ENCODE measurements around the gene EIF4G2.

The EIF4G2 gene

DNA sequence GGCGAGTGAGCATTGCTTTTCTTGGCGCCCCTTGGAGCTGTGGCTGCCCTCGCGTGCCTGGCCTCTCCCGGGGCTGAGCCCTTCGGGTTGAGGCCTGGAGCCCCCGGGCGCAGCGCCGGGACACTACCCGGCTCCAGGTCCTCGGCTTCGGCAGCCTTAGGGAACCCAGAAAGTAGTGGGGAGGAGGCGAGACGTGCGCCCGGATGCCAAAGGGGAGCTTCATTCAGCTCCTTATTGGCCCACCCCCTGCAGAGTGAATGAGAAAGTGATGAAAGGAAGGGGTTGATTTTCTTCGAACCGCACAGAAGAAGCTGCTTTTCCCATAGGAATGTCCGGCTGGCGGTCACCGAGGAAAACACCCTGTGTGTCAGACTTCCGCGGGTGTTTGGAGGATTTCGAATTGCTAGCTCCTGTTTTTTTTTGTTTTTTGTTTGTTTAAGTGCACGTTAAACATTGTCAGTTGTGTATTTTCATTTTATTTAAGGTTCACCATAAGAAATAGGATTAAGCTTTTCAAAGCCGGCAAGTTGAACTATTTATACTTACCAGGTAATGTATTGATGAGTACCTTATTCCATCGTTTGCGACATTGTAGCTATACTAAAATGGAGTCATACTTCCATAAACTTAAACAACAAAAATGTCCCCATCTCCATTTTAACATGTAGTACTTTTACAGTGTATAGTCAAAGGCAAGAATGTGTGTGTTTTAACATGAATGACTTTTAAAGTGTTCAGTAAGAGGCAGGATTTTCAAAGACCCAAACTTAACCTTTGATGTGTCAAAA is 841 bp upstream of the EIF4G2 start:
- peak in 1 of 3 donors; percentile 16 for DNase-seq (ENCODE audit: low read depth in 3 of 3, low spot score in 1 of 3)

DNA sequence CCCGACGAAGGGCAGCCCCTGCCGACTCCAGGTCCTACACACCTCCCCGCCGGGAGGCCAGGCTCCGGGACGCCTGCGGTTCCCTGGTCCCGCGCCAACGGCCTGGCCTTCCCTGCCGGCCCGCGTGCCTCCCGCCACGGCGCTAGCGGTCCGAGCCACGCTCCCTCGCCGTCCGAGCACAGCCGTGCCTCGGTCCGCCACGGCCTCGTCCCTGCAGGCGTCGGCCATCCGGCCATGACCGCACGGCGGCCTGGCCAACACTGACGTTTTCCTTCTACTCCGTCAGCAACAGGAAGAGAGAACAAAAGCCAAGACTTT is 532 bp downstream of the EIF4G2 start:
- peak in 1 of 3 donors; percentile 4 for DNase-seq (ENCODE audit: low read depth in 3 of 3, low spot score in 1 of 3)

DNA sequence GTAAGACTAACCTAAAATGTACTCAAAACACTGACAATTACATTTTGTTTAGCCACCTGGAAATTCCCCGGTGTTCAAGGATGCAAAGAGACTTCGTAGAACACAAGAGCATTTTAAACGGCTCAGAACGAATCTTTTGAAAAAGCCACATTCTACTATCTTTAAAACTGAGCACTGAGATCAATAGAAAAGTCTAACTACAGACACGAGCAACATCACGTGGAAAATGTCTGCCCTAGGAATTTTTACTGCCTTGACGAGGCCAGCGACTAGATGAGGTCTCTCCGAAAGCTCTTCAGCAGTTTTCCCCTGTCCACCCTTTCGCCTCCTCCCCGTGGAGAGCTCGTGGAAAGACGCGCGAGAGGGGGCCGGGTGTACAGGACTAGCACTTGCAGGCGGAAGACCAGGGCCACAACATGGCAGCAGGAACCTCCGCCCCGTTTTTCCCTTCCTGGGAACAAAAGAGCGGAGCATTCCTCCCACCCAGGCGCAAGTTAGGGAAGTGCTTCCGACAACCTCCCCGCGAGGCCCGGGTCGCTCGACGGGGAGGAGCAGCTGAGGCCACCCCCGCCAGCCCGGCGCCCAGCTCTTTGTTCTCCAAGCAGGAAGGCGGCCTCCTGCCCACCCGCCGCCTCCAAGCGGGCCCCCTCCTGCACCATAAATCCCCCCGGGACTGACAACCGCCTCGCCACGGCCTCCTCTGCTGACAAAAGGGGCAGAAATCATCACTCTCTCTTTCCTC is 1.1 kb downstream of the EIF4G2 start:
- peak in 2 of 3 donors; percentile 11 to 28 for DNase-seq (ENCODE audit: low read depth in 3 of 3, low spot score in 1 of 3)

DNA sequence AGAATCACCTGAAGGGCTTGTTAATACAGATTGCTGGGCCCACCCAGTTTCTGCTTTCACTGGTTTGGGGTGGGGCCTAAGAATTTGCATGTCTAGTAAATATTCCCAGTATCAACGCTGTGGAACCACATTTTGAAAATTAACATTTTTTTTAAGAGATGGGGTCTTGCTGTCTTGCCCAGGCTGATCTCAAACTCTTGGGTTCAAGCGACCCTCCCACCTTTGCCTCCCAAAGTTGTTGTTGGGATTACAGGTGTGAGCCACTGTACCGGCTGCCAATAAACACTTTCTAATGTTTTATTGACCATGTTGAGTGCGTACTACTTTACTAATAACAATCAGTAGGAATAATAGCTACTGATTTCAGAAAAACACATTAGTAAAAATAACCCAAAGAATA is 2.5 kb downstream of the EIF4G2 start:
- no peak for DNase-seq (ENCODE audit: low read depth in 3 of 3, low spot score in 1 of 3)

DNA sequence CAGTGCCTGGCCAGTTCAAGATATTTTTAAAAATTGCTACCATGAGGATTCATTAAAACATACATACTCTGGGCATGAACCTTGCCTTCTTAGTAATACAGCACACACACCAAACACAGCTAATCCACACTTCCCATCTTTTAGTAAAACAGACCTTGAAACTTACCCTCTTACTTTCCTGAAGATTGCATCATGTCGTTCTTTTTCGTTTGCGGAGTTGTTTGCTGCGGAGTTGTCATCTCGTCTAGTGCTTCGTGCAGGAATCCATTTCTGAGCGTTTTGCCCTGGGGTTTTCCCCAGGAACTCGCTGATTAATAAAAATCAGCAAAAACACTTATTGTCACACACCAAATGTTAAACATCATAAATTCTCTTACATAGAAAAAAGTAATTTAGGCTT is 3.0 kb downstream of the EIF4G2 start:
- DNase-seq (ENCODE audit: low read depth in 3 of 3, low spot score in 1 of 3), result no peak

DNA sequence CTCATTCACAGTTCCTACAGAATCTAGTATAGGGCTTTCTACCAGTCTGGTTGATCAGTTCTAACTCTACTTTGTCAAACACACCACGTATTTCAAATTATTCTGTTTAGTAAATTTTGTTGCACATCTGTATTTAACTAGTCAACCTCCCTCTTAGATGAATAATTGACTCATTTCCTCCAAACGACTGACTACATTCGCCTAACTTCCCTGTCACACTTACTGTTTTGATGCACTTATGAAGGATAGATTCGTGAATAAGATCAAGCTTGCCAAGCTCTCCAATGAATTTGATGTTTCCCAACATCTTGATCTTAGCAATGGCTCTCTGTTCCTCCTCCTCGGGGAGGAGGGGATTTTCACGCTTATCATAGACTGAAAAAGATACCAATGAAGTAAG is 5.0 kb downstream of the EIF4G2 start:
- DNase-seq (ENCODE audit: low read depth in 3 of 3, low spot score in 1 of 3), result no peak

DNA sequence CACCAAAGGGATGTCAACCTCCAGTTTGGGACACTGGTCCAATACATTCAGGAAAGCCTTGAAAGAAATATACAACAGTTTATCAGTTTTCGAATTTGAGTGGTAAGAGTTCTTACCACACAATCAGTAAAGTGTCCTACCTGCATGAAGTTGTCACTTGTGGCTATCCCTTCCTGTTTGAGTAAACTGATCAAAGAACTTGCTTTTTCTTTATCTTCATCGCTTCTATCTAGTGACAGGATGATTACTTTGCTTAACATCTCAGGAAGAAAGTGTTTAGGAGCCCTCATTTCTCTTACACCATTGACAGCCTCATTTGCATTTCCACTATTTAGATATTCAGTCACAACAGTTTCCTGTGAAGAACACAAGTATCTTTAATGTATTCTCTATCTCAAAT is 8.4 kb downstream of the EIF4G2 start:
- DNase-seq (ENCODE audit: low read depth in 3 of 3, low spot score in 1 of 3), result no peak

DNA sequence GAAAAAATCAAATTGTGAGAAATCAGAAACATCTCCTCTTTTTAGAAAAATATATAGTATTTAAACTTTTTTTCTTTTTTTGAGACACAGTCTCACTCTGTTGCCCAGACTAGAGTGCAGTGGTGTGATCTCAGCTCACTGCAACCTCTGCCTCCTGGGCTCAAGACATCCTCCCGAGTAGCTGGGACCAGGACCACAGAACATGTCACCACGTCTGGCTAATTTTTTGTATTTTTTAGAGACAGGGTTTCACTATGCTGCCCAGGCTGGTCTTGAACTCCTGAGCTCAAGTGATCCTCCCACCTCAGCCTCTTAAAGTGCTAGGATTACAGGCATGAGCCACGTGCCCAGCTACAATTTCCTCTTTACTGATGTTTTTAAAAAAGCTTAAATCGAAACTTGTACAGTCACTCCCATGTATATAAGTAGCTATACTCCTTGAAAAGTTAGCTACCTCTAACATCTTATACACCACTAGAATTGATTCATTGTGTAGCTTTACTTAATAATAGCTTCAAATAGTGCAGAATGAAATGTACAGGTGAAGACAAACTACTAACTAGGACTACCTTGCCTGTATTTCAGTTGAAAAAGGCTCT is 10.3 kb downstream of the EIF4G2 start:
- no peak for DNase-seq (ENCODE audit: low read depth in 3 of 3, low spot score in 1 of 3)

DNA sequence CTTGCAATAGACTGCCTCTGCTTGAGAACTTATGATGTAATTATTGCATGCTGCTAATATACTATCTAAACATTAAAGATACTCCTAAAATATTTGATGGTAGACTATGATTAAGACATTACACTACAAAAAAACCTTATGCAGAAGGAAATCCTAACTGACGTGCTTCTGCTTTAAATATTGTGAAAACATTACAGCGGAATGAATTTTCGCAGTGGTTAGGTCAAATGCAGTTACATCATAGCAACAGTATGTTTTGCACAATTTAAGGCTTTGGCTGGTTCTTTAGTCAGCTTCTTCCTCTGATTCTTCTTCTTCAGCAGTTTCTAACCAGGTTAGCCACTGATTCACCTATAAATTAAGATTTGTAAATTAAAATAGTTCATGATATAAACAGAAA is 11.2 kb downstream of the EIF4G2 start:
- no peak for DNase-seq (ENCODE audit: low read depth in 3 of 3, low spot score in 1 of 3)

DNA sequence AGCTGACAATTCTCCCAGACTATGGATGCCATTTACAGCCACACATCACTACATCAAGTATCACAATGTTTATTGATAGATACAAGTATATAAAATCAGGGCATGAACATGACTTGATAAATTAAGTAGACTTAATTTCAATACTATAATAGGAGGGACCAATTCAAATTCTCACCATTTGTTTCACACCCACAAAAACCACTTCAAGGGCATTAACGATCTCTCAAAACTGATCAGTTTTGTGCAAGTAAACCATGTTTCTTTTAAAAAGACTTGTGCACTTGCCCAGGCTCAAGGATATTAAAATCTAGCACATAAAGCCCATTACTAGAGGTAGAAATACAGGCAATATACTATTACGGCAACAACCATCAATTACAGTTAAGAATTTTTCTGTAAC is 11.7 kb downstream of the EIF4G2 start:
- DNase-seq (ENCODE audit: low read depth in 3 of 3, low spot score in 1 of 3), result no peak

DNA sequence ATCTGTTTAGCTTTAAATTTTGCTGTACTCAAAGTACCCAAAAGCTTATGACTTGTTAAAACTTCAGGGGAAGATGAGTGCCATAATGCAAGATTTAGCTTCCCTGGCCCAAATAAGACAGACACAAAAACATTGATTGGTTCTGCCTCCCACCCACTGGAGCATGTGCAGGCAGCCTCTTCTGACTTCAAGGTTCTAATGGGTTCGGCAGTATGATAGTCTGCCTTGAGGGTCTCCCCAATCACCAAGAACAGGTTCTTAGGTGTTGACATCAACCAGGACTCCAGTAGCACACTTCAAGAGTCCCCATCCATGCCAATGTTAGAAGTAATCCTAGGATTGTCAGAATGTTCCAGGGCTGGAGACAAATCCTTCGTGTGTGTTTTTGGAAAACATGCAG is 12.5 kb downstream of the EIF4G2 start:
- no peak for DNase-seq (ENCODE audit: low read depth in 3 of 3, low spot score in 1 of 3)

DNA sequence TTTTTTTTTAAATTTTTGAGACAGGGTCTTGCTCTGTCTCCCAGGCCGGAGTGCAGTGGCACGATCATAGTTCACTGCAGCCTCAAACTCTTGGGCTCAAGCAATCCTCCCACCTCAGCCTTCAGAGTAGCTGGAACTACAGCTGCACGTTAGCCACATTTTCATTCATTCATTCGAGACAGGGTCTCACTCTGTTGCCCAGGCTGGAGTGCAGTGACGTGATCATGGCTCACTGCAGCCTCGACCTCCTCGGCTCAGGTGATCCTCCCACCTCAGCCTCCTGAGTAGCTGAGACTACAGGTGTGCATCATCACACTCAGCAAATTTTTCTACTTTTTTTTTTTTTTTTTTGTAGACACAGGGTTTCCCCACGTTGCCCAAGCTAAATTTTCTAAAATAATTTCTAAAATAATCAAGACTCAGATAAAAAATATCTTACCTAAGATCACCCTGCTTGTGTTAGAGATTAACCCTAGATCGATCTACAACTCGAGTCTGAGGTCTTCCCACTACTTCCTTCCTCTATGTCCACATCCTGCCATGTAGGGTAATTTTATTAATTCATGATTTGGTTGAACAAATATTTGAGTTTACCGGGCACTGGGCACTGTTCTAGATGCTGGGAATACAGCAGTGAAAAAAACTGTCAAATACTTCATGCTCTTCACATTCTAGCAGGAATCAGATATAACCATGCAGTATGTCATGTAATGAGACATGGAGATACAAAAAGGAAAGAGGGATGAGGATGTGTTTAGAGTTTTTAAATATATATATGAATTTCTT is 15.1 kb downstream of the EIF4G2 start:
- no peak for DNase-seq (ENCODE audit: low read depth in 3 of 3, low spot score in 1 of 3)

DNA sequence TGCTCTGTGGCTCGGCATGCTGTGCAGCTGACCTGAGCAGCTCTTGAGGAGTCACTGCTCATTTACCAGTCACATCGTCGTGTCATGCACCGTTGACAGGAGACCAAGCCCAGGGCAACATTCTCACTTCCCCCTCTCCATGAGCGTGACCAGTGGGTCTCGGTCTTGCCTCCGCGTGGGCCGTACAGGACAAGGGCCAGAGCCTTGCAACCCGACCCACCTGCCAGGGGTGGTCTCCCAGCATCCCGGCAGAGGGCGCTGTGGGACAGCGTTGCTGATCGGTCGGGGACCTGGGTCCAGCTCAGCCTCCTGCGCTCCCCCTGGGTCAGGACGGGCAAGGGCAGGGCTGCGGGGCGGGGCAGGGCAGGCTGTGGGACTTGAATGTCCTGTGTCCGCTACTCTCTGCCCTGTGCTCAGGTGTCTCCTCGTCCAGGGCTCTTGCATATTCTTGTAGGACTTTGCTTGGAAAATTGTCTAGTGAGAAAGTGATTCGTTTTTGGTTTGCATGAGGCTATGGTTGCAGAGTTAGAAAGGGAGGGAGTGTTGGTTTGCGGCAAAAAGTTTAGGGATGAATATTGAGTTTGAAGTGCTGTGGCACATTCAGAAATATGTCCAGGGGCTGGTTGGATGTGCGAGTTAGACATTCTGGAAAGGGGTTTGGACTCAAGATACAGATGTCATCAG is 16.2 kb downstream of the EIF4G2 start:
- DNase-seq (ENCODE audit: low read depth in 3 of 3, low spot score in 1 of 3), result peak; percentile 50 to 81 (median 63)

DNA sequence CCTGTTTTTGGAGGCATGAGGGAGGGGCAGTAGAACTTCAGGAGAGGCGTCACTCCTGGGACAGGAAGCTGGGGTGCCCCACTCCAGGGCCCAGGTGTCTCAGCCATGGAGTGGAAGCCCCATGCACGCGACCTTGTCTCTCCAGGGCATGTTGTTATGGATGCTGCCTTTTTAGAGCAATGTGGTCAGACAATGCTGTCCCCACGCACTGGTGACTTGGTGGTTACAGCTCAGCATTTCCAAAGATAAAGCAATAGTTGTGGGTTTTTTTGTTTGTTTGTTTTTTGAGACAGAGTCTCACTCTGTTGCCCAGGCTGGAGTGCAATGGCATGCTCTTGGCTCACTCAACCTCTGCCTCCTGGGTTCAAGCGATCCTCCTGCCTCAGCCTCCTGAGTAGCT is 22.3 kb downstream of the EIF4G2 start:
- no peak for DNase-seq (ENCODE audit: low read depth in 3 of 3, low spot score in 1 of 3)

DNA sequence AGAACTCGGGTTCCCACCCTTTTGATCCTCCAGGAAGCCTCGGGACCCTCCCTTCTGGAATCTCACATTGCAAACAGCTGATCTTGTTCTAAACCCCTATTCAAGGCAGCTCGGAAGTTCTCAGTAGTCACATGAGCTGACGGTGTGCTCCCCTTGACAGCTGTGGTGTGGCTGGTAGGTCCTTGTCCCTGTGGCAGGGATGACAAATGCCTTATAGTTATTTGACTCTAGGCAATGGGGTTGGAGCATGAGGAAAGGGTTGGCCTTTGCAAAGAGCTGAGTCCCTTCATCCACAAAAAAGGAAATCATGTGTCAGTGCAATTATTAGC is 23.6 kb downstream of the EIF4G2 start:
- no peak for DNase-seq (ENCODE audit: low read depth in 3 of 3, low spot score in 1 of 3)

DNA sequence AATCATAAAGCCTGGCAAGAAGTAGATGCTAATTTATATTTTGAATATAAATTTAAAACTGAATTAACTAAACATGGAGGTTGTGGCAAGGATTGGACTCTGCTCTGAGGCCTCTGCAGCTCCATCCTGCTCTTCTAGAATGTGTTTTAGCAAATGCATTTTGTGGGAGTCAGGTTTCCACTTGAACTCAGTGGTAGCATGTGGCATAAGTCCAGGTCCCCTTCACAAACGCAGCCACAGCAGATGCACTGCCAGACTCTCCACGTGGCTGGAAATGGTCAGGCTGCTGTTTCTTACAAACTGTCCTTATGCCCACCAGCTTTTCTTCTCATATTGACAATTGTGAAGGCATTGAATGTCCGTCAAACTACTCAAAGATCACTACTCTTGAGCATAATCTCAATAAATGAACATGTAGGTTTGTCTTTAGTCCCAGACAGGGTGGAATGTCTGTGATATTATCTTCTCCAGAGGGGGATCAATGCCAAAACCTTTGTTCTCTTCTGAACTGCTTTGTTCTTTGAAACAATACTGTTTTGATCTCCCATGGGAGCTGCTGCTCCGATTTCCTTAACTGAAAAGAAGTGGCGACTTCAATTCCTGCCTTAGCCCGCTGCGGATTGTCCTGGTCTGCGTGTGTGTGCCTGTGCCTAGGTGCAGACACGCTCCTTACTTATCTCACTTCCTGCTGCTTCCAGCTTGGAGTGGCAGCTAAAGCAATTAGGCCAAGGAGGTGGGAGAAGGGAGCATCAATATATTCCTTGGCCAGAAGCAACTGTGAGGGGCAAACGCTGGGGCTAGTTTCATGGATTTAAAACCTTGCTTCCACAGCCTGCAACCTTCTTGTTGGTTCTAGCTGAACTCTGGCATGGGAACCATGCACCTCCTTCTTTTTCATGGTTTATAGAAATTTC is 24.2 kb downstream of the EIF4G2 start:
- no peak for DNase-seq (ENCODE audit: low read depth in 3 of 3, low spot score in 1 of 3)

DNA sequence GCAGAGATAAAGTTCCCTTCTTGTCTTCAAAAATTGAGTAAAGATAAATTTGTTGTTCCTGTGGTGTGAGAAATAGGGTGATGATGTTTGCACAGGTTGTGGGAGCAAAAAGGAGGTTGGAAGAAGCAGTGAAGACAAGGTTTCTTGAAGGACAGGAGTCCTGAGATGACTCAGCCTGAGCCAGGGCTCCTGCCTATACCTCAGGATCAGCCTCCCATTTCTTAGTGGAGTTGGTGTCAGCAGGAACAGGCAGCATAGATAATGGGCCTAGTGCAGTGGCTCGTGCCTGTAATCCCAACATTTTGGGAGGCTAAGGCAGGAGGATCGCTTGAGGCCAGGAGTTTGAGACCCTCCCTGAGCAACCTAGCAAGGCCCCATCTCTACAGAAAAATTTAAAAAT is 28.7 kb downstream of the EIF4G2 start:
- no peak for DNase-seq (ENCODE audit: low read depth in 3 of 3, low spot score in 1 of 3)

DNA sequence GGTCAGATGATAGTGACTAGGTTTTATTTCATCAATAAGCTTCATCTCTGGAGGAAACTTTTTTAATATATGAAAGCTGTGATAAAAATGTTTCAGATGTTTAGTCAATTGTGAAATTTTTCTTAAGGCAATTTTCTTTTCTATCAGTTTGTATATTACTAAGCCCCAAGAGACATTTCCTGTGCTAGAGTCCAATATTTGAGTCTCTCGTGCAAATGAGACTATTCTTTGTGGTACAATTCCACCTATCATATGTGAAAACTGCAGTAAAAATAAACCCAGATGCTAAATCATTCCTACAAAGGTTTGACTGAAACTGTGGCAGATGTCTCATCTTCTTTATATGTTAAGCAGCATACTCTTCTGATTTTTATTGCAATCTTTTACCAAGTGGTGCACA is 29.6 kb downstream of the EIF4G2 start:
- DNase-seq (ENCODE audit: low read depth in 3 of 3, low spot score in 1 of 3), result no peak

DNA sequence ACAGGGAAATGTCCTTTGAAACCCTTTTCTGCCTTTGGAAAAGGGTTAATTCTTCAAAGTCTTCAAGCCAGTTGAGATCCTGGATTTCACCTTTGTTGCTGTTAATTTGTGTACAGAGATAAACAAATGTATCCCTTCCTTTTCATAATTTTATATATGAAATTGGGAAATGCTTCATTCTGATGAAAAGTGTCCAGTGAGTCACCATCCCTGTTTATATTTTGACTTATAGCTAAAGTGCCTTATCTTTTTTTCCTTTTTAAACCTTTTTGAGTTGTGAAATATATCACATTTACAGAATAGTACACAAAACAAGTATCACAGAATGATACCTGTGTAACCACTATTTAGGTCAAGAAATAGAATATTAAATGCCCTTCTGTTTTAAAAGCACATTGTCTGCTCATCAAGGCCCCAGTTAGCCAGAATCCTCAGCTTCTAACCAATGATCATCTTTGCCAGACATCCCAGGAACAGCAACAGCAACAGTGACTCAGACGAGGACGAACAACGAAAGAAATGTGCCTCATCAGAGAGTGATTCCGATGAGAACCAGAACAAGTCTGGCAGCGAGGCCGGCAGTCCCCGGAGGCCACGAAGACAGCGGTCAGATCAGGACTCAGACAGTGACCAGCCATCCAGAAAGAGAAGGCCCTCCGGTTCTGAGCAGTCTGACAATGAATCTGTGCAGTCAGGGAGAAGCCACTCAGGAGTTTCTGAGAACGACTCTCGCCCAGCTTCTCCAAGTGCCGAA is 30.3 kb downstream of the EIF4G2 start:
- DNase-seq (ENCODE audit: low read depth in 3 of 3, low spot score in 1 of 3), result no peak

DNA sequence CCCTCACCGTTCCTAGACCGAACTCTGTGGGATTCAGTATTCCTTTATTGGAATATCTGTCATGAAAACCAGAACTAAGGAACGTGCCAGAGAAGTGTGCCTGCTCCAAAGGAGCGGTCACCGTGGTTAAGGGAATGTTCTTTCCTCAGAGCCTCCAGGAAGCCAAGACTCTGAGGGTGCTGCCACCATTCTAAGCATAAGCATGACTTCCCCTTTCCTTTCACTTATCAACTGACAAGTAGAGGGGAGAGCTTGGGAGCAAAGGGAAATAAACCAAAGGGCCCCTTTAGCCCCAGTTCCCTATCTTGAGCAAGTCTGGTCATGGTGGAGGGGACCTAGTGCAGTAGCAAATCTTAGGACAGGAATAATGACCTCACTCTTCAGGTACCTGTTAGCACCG is 30.9 kb downstream of the EIF4G2 start:
- no peak for DNase-seq (ENCODE audit: low read depth in 3 of 3, low spot score in 1 of 3)

All from stimulated activated CD4-positive, alpha-beta T cell treated with anti-CD3 and anti-CD28 coated beads, TNF-alpha, amount 100 ng/mL, for 1 hour (primary cell).